ENCODE data around the gene GPRIN2.
"Not testable (repeated sequence)": the region's sequence is repeated elsewhere in the genome, so short reads cannot be mapped to it uniquely, and the experiment has no call there.

DNA sequence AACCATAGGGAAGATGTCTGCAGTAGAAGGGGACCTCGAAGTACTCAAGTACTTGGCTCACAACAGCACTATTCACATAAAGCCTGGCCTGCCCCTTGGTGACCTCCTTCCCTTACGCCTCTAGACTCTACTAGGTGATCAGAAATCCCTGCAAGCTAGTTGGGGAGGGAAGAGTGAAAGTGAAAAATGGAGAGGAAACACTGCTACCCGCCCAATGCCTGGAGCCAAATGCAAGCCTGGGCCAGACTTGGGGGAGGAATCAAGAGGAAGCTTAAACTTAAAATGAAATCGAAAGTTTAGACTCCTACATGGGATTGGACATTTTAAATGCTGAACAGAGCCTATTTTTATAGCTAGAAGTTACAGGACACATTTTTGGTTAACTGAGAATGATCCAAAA lies 40.1 kb upstream of the GPRIN2 start:
- TF ChIP-seq CTCF (conservative IDR thresholded peaks at IDR 0.05); ZFX (IDR thresholded peaks at IDR 0.05): not testable (repeated sequence)

All from C4-2B (cell line).